Measurements from ENCODE around the gene HNMT.

DNA sequence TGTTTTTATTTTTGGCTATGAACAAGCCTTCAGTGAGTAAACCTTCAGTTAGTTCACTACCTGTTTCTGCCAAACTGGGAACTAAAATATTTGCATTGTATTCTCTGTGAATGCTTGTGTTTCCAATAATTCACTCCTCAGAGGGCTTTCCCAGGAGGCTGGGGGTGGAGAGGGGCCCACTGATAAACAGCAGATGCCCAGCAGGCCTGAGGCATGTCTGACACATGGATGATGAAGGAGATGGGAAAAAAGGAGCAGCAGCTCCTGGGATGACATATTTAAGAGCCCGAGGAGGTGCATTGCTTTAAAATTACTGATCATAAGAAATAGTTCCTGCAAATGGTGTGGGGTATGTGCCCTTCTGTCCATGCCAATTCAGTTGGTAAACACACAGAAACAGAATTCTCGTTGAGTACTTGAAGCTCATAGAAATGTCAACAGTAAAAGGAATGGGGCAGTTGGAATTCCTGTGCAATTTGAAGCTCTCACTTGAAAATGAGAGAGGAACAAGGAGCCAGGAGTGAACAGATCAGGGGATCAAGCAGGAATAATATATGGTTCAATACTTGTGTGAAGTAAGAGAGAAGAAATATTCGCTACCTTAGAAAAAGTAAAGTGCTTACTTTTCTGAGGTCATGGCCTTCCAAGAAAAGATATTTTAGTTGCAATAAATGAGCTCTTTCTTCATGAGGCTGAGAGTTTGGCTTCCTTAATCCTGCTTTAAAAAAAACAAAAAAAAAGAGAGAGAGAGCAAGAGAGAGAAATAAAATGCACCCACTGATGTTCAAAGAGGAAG, 22.0 kb upstream of the HNMT start:
- TF ChIP-seq POLR2A (IDR thresholded peaks at IDR 0.05) = no peak
- TF ChIP-seq, protein P1, sequence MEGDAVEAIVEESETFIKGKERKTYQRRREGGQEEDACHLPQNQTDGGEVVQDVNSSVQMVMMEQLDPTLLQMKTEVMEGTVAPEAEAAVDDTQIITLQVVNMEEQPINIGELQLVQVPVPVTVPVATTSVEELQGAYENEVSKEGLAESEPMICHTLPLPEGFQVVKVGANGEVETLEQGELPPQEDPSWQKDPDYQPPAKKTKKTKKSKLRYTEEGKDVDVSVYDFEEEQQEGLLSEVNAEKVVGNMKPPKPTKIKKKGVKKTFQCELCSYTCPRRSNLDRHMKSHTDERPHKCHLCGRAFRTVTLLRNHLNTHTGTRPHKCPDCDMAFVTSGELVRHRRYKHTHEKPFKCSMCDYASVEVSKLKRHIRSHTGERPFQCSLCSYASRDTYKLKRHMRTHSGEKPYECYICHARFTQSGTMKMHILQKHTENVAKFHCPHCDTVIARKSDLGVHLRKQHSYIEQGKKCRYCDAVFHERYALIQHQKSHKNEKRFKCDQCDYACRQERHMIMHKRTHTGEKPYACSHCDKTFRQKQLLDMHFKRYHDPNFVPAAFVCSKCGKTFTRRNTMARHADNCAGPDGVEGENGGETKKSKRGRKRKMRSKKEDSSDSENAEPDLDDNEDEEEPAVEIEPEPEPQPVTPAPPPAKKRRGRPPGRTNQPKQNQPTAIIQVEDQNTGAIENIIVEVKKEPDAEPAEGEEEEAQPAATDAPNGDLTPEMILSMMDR (IDR thresholded peaks at IDR 0.05) = no peak
